HepG2 (cell line): ENCODE data around the gene VPS11. TPM values are rescaled to one million over a fixed set of nuclear protein-coding genes. Genes with fewer than 3 reads are reported as not detected.

Experiments used
- GLI4 ChIP-seq: sonication (generic); formaldehyde crosslinking; IDR thresholded peaks from 2 replicates; pipeline ENCODE4 v1.5.1; 2020; ENCODE audit warnings: missing genetic modification reagents, mild to moderate bottlenecking, moderate library complexity, borderline replicate concordance
- GPN1 ChIP-seq: sonication (generic); formaldehyde crosslinking; IDR thresholded peaks from 2 replicates; pipeline ENCODE4 v1.5.1; 2020; ENCODE audit warnings: missing genetic modification reagents, borderline replicate concordance
- KDM4B ChIP-seq: sonication (generic); formaldehyde crosslinking; IDR thresholded peaks from 2 replicates; pipeline ENCODE4 v1.4.0; 2020; ENCODE audit warnings: missing genetic modification reagents
- MAFF ChIP-seq: IDR thresholded peaks from 2 replicates; pipeline ENCODE4 v1.6.1; 2011; ENCODE audit warnings: low read depth, low read length, improper control_type of control experiment
- NFKB2 ChIP-seq: sonication (generic); formaldehyde crosslinking; IDR thresholded peaks from 2 replicates; pipeline ENCODE4 v1.4.0; 2020; ENCODE audit warnings: missing genetic modification reagents, borderline replicate concordance
- RFX1 ChIP-seq: fragments of 450-650 bp; IDR thresholded peaks from 2 replicates; pipeline ENCODE4 v1.6.1; 2017
- RORA ChIP-seq: sonication (generic); formaldehyde crosslinking; IDR thresholded peaks from 2 replicates; pipeline ENCODE4 v1.5.0; 2020; ENCODE audit warnings: mild to moderate bottlenecking, missing genetic modification reagents, moderate library complexity
- SNAI1 ChIP-seq: sonication (generic); formaldehyde crosslinking; IDR thresholded peaks from 2 replicates; pipeline ENCODE4 v1.5.0; 2020; ENCODE audit warnings: mild to moderate bottlenecking, missing genetic modification reagents, borderline replicate concordance
- SP4 ChIP-seq: sonication (generic); formaldehyde crosslinking; IDR thresholded peaks from 2 replicates; pipeline ENCODE4 v1.8.1; 2023; ENCODE audit warnings: mild to moderate bottlenecking, missing genetic modification reagents
- ZNF263 ChIP-seq: sonication (generic); formaldehyde crosslinking; IDR thresholded peaks from 2 replicates; pipeline ENCODE4 v1.4.0; 2020; ENCODE audit warnings: missing genetic modification reagents
- ZNF326 ChIP-seq: sonication (generic); formaldehyde crosslinking; IDR thresholded peaks from 2 replicates; pipeline ENCODE4 v1.4.0; 2020; ENCODE audit warnings: missing genetic modification reagents, borderline replicate concordance
- ZNF44 ChIP-seq: sonication (generic); formaldehyde crosslinking; IDR thresholded peaks from 2 replicates; pipeline ENCODE4 v1.5.1; 2020; ENCODE audit warnings: mild to moderate bottlenecking, missing genetic modification reagents
- polyA plus RNA-seq, 8 experiments: library from polyadenylated mRNA; depleted of rRNA in 3 of 8; stranded (reverse) in 7 of 8; unstranded in 1 of 8; fragments of >200 nt; fragmentation: Illumina TruSeq in 4 of 8; extraction: Trizol in 4 of 8; gene quantifications; 2 replicates each; pipeline versions ENCODE4 v1.2.1 to v1.2.3, GENCODE V29; 2011 to 2016; ENCODE audit warnings: low read depth in 4 of 8, missing spikeins in 1 of 8, mixed read lengths in 1 of 8; ENCODE audit not compliant: insufficient read depth in 1 of 8
- total RNA-seq, 5 experiments: library from RNA; depleted of rRNA; stranded (reverse); fragments of >200 nt; fragmentation: Illumina TruSeq; extraction: Trizol; gene quantifications; 2 replicates each; pipeline ENCODE4 v1.2.3, GENCODE V29; 2016; ENCODE audit warnings: low read depth in 1 of 5
- TF ChIP-seq, protein P1 (sequence below): sonication (generic); formaldehyde crosslinking; IDR thresholded peaks from 2 replicates; pipeline ENCODE4 v1.5.1; 2020; ENCODE audit warnings: mild to moderate bottlenecking, missing genetic modification reagents
- TF ChIP-seq, protein P2 (sequence below): sonication (generic); formaldehyde crosslinking; IDR thresholded peaks from 2 replicates; pipeline ENCODE4 v1.4.0; 2020; ENCODE audit warnings: mild to moderate bottlenecking, missing genetic modification reagents
- TF ChIP-seq, protein P3 (sequence below): sonication (generic); formaldehyde crosslinking; IDR thresholded peaks from 2 replicates; pipeline ENCODE4 v1.4.0; 2020; ENCODE audit warnings: mild to moderate bottlenecking, missing genetic modification reagents, borderline replicate concordance
- TF ChIP-seq, protein P4 (sequence below), 2 experiments: sonication (generic) in 1 of 2; formaldehyde crosslinking in 1 of 2; IDR thresholded peaks; 2 replicates each; pipeline versions ENCODE4 v1.5.1 to v1.6.1; 2011 to 2020; ENCODE audit warnings: borderline replicate concordance in 1 of 2, low read depth in 1 of 2, low read length in 1 of 2, mild to moderate bottlenecking in 1 of 2, missing genetic modification reagents in 1 of 2, moderate library complexity in 1 of 2

Gene VPS11
- total and polyA plus RNA-seq, 2 of the 13 experiments (the other 11 are each of a cell fraction or from before 2014, with no cell fraction given): 13.7 to 21.6 TPM

DNA sequence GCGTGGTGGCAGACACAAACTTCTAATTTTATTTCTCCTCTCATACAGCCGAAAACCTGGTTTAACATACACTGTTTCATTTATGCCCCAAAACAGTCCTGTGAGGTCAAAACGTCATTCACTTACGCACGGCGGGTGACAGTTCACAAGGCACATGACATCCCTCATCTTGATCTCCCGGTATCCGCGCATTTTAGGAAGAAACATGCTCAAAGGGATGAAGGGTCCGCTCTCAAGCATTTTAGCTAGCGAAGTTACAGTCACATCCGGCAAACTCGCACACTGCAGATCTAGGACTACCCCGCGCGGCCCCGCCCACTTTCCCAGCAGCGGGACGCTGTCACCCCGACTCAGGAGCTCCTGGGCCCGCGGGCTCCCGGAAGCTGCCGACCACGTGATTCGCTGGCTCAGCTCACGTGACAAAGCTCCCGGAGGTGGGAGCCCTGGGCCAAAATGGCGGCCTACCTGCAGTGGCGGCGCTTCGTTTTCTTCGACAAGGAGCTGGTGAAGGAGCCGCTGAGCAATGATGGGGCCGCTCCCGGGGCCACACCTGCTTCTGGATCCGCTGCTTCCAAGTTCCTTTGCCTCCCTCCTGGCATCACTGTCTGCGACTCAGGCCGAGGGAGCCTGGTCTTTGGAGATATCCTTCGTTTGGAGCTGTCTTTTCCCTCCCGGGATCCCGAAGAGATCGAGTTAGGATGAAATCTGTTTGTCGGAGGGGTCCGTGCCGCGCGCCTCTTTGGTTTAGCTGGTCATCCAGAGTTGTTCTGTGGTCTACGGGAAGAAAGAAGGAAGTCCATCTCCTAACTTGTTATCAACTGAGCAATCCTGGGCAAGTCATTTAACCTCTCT is at the start of gene VPS11 (continued):
- TF ChIP-seq, protein P1, sequence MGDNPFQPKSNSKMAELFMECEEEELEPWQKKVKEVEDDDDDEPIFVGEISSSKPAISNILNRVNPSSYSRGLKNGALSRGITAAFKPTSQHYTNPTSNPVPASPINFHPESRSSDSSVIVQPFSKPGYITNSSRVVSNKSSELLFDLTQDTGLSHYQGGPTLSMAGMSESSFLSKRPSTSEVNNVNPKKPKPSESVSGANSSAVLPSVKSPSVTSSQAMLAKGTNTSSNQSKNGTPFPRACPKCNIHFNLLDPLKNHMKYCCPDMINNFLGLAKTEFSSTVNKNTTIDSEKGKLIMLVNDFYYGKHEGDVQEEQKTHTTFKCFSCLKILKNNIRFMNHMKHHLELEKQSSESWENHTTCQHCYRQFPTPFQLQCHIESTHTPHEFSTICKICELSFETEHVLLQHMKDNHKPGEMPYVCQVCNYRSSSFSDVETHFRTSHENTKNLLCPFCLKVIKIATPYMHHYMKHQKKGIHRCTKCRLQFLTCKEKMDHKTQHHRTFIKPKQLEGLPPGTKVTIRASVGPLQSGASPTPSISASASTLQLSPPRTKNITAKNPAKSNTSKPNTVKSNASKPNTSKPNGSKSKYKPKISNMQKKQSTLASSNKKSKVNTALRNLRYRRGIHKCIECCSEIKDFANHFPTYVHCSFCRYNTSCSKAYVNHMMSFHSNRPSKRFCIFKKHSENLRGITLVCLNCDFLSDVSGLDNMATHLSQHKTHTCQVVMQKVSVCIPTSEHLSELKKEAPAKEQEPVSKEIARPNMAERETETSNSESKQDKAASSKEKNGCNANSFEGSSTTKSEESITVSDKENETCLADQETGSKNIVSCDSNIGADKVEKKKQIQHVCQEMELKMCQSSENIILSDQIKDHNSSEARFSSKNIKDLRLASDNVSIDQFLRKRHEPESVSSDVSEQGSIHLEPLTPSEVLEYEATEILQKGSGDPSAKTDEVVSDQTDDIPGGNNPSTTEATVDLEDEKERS (CRISPR knock-in tag): no peak
- TF ChIP-seq RORA (CRISPR knock-in tag) (0 out of 2 replicates have a peak, but pooled peaks have one; percentile 53), SNAI1 (CRISPR knock-in tag) (peak; percentile 57; the same call in 1 of the 2 replicates), SP4 (CRISPR knock-in tag) (peak; percentile 78), RFX1 (no peak), NFKB2 (peak; percentile 38; the same call in 1 of the 2 replicates), ZNF263 (CRISPR knock-in tag) (no peak), ZNF44 (CRISPR knock-in tag) (no peak), KDM4B (CRISPR knock-in tag) (peak; percentile 91), GPN1 (CRISPR knock-in tag) (no peak), MAFF (no peak), ZNF326 (no peak), GLI4 (CRISPR knock-in tag) (no peak)
- TF ChIP-seq, protein P2, sequence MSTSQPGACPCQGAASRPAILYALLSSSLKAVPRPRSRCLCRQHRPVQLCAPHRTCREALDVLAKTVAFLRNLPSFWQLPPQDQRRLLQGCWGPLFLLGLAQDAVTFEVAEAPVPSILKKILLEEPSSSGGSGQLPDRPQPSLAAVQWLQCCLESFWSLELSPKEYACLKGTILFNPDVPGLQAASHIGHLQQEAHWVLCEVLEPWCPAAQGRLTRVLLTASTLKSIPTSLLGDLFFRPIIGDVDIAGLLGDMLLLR: no peak
- TF ChIP-seq, protein P3, sequence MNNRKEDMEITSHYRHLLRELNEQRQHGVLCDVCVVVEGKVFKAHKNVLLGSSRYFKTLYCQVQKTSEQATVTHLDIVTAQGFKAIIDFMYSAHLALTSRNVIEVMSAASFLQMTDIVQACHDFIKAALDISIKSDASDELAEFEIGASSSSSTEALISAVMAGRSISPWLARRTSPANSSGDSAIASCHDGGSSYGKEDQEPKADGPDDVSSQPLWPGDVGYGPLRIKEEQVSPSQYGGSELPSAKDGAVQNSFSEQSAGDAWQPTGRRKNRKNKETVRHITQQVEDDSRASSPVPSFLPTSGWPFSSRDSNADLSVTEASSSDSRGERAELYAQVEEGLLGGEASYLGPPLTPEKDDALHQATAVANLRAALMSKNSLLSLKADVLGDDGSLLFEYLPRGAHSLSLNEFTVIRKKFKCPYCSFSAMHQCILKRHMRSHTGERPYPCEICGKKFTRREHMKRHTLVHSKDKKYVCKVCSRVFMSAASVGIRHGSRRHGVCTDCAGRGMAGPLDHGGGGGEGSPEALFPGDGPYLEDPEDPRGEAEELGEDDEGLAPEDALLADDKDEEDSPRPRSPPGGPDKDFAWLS (CRISPR knock-in tag): no peak
- TF ChIP-seq, protein P4, sequence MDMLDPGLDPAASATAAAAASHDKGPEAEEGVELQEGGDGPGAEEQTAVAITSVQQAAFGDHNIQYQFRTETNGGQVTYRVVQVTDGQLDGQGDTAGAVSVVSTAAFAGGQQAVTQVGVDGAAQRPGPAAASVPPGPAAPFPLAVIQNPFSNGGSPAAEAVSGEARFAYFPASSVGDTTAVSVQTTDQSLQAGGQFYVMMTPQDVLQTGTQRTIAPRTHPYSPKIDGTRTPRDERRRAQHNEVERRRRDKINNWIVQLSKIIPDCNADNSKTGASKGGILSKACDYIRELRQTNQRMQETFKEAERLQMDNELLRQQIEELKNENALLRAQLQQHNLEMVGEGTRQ (IDR thresholded peaks at IDR 0.05; ENCODE audit: low read depth, low read length): peak; percentile 98
- TF ChIP-seq, protein P4 (CRISPR knock-in tag; IDR thresholded peaks at IDR 0.05; ENCODE audit: borderline replicate concordance): peak; percentile 99; the same call in 1 of the 2 replicates
